ENCODE data around the gene TEFM.

TEFM gene

GRCh38 chr17:30929081-30929633, 23.1 kb upstream of the TEFM start:
- POLR2A ChIA-PET (ENCODE audit: low non-redundant PET) = no interaction called here
- CTCF ChIA-PET = interaction anchor here (0.6 kb wide), 3 partner anchors 77 to 305 kb away, joined by 3 read pairs; no protein-coding TSS in a partner anchor
- TF ChIP-seq, protein P1, sequence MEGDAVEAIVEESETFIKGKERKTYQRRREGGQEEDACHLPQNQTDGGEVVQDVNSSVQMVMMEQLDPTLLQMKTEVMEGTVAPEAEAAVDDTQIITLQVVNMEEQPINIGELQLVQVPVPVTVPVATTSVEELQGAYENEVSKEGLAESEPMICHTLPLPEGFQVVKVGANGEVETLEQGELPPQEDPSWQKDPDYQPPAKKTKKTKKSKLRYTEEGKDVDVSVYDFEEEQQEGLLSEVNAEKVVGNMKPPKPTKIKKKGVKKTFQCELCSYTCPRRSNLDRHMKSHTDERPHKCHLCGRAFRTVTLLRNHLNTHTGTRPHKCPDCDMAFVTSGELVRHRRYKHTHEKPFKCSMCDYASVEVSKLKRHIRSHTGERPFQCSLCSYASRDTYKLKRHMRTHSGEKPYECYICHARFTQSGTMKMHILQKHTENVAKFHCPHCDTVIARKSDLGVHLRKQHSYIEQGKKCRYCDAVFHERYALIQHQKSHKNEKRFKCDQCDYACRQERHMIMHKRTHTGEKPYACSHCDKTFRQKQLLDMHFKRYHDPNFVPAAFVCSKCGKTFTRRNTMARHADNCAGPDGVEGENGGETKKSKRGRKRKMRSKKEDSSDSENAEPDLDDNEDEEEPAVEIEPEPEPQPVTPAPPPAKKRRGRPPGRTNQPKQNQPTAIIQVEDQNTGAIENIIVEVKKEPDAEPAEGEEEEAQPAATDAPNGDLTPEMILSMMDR (conservative IDR thresholded peaks at IDR 0.05; ENCODE audit: low read depth) = no peak

GRCh38 chr17:30928584-30928983, 22.5 kb upstream of the TEFM start:
- H3K27ac ChIP-seq = no peak overlapping the region
- DNase-seq (ENCODE audit: low spot score) = no peak
- TF ChIP-seq, protein P1 (conservative IDR thresholded peaks at IDR 0.05; ENCODE audit: low read depth) = no peak
- CTCF ChIA-PET = interaction anchor here (0.6 kb wide), 1 partner anchor 306 kb away, joined by 3 read pairs; no protein-coding TSS in a partner anchor
- POLR2A ChIA-PET (ENCODE audit: low non-redundant PET) = no interaction called here

More at GRCh38 chr17:30929081-30929633, 23.1 kb upstream of the TEFM start:
- no peak overlapping the region for H3K27ac ChIP-seq
- no peak for DNase-seq (ENCODE audit: low spot score)

- H3K27ac ChIP-seq = no peak overlapping the region
- no peak for DNase-seq (ENCODE audit: low spot score)
- ChIA-PET POLR2A (ENCODE audit: low non-redundant PET) (no interaction called here), CTCF (interaction anchor here (0.5 kb wide), 1 partner anchor 307 kb away, joined by 3 read pairs; no protein-coding TSS in a partner anchor)
- TF ChIP-seq, protein P1 (conservative IDR thresholded peaks at IDR 0.05; ENCODE audit: low read depth) = no peak
Measured at GRCh38 chr17:30927756-30928155, 21.7 kb upstream of the TEFM start.

DNA sequence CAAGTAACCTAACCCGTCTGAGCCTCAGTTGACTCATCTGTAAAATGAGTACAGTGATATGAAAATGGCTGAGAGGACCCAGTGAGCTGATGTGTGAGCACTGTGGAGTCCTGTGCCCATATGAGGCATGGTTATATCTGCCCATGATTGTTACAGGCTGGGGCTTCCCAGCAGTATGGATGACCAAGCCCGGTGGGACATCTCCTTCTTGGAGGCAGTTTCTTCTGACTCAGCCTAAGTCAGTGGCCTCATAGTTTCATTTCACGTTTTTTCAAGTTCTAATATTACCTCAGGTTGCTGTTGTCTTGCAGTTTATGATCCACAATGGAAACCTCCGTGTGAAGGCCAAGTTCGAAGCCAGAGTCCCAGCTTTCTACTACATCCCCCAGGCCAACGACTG, 20.5 kb upstream of the TEFM start:
- TF ChIP-seq, protein P1 (conservative IDR thresholded peaks at IDR 0.05; ENCODE audit: low read depth) = no peak
- POLR2A ChIA-PET (ENCODE audit: low non-redundant PET) = no interaction called here
- no peak for DNase-seq (ENCODE audit: low spot score)
- CTCF ChIA-PET = interaction anchor here (0.6 kb wide), 2 partner anchors 290 to 599 kb away, joined by 3 to 5 read pairs; no protein-coding TSS in a partner anchor
- no peak overlapping the region for H3K27ac ChIP-seq

- TF ChIP-seq, protein P1 (conservative IDR thresholded peaks at IDR 0.05; ENCODE audit: low read depth) = no peak
- DNase-seq (ENCODE audit: low spot score) = no peak
- POLR2A ChIA-PET (ENCODE audit: low non-redundant PET) = no interaction called here
- H3K27ac ChIP-seq = no peak overlapping the region
- CTCF ChIA-PET = interaction anchor here (0.6 kb wide), 1 partner anchor 775 kb away, joined by 6 read pairs; no protein-coding TSS in a partner anchor
Measured at GRCh38 chr17:30924341-30924740, 18.3 kb upstream of the TEFM start.

DNA sequence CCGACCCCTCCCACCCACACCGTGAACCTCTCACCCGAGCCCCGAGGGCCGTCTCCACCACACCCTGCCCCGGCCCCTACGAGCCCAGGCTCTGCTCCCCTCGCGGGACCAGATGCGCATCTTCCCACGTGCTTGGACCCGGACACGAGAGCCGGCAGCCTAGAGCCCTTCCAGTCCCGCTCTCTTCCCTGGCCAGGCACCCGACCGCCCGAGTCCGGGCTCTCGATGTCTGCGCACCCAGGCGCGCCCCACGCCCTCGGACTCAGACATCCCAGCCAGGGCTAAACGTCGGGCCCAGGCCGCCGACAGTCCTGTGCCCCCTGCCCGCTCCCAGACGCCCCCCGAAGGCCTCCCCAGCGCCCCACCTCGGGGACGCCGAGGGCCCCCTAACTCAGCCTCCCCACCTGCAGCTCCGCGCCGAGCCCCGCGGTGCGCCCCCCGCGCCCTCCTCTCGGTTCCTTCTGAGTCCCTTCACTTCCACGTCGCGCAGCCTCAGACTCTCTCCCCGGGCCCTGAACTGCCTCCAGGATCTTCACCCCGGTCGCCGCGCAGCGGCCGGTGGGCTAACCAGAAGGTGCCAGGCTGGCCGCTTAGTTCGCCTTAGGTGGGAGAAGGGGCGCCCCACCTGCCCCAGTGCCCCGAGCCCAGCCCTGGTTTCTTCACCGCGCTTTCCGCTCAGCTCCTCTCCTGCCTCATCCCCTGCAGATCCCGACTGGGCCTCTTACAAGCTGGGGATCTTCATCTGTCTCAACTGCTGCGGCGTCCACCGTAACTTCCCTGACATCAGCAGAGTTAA, 16.4 kb upstream of the TEFM start:
- CTCF ChIA-PET = no interaction called here
- POLR2A ChIA-PET (ENCODE audit: low non-redundant PET) = no interaction called here
- TF ChIP-seq, protein P1 (conservative IDR thresholded peaks at IDR 0.05; ENCODE audit: low read depth) = no peak
- DNase-seq (ENCODE audit: low spot score) = no peak
- H3K27ac ChIP-seq = no peak overlapping the region
